OCI-LY7 (cell line): Measurements from ENCODE around the gene BAIAP2. TPM values are rescaled to one million over a fixed set of nuclear protein-coding genes. Genes with fewer than 3 reads are reported as not detected.

Experiments used
- BruUV-seq: library from RNA; stranded (reverse); fragments of 400-500 nt; replicated peaks from 2 replicates; lab custom pipeline; 2021; lab: Mats Ljungman, UMichigan
- CTCF ChIA-PET: fragments of 300-600 bp; sonication (Branson Sonifier 250); formaldehyde crosslinking; loops from one replicate; lab custom pipeline; 2022; ENCODE audit warnings: antibody characterized with exemption; ENCODE audit not compliant: unreplicated experiment; lab: Charles Lee
- POLR2A ChIA-PET: fragments of 300-600 bp; sonication (Branson Sonifier 250); formaldehyde crosslinking; loops from one replicate; lab custom pipeline; 2022; ENCODE audit warnings: antibody characterized with exemption; lab: Charles Lee
- DNase-seq: peaks from one replicate; pipeline ENCODE4 v3.0.0-alpha.2; 2015; ENCODE audit warnings: low spot score
- H2AFZ ChIP-seq: fragments of 200-600 bp; sonication (generic), shearing (Covaris generic); 2 replicates; pipeline ENCODE4 v1.6.1; 2014; ENCODE audit warnings: mild to moderate bottlenecking, antibody characterized with exemption, low read length, moderate library complexity
- H3K27ac ChIP-seq: fragments of 200-600 bp; sonication (generic); 2 replicates; pipeline ENCODE4 v1.5.1; 2014; ENCODE audit warnings: mixed run types, low read depth, mild to moderate bottlenecking, moderate library complexity, low read length, inconsistent platforms; ENCODE audit not compliant: poor library complexity, severe bottlenecking
- H3K36me3 ChIP-seq: fragments of 200-600 bp; sonication (generic); 2 replicates; pipeline ENCODE4 v1.6.1; 2014; ENCODE audit warnings: mild to moderate bottlenecking, antibody characterized with exemption, low read length, moderate library complexity, mixed read lengths; ENCODE audit not compliant: insufficient read depth
- H3K4me1 ChIP-seq: fragments of 200-600 bp; sonication (generic); 2 replicates; pipeline ENCODE4 v1.5.1; 2014; ENCODE audit warnings: mild to moderate bottlenecking, low read length; ENCODE audit not compliant: insufficient read depth, poor library complexity, severe bottlenecking
- H3K4me2 ChIP-seq: fragments of 200-600 bp; sonication (generic); 2 replicates; pipeline ENCODE4 v1.6.1; 2014; ENCODE audit warnings: mild to moderate bottlenecking, low read length
- H3K4me3 ChIP-seq: fragments of 200-600 bp; sonication (generic); 2 replicates; pipeline ENCODE4 v1.5.1; 2014; ENCODE audit warnings: mild to moderate bottlenecking, low read depth, low read length; ENCODE audit not compliant: poor library complexity, severe bottlenecking
- H3K79me2 ChIP-seq: fragments of 200-600 bp; sonication (generic); 2 replicates; pipeline ENCODE4 v1.6.1; 2016; ENCODE audit warnings: low read depth, mild to moderate bottlenecking, low read length, moderate library complexity, mixed read lengths; ENCODE audit not compliant: insufficient read depth
- H3K9me2 ChIP-seq: fragments of 200-600 bp; sonication (generic); 2 replicates; pipeline ENCODE4 v1.6.1; 2016; ENCODE audit warnings: mild to moderate bottlenecking, low read length, mixed read lengths; ENCODE audit not compliant: insufficient read depth
- H3K9me3 ChIP-seq: fragments of 200-600 bp; sonication (generic); 2 replicates; pipeline ENCODE4 v1.6.1; 2014; ENCODE audit warnings: mild to moderate bottlenecking, mixed run types, low read length, mixed read lengths
- H4K20me1 ChIP-seq: fragments of 200-600 bp; sonication (generic); 2 replicates; pipeline ENCODE4 v1.6.1; 2014; ENCODE audit warnings: mild to moderate bottlenecking, antibody characterized with exemption, low read length, moderate library complexity, mixed read lengths; ENCODE audit not compliant: insufficient read depth
- EZH2phosphoT487 ChIP-seq: fragments of 200-600 bp; sonication (generic); IDR thresholded peaks from 2 replicates; pipeline ENCODE4 v1.6.1; 2018; ENCODE audit warnings: low read depth, borderline replicate concordance, mild to moderate bottlenecking, mixed run types, antibody characterized with exemption, low read length, moderate library complexity, mixed read lengths
- intact Hi-C: fragments of 100-400 bp; cut with micrococcal nuclease; formaldehyde crosslinking; loops from one replicate; pipeline ENCODE4 v1.10.0; 2022; ENCODE audit not compliant: unreplicated experiment
- total RNA-seq, 2 experiments: library from RNA; depleted of rRNA in 1 of 2; stranded (reverse); fragments of >200 nt in 1 of 2; shearing (Covaris generic) in 1 of 2; gene quantifications; 2 replicates each; pipeline ENCODE4 v1.2.3, GENCODE V29; 2014 to 2022
- TF ChIP-seq, protein P1 (sequence below): fragments of 200-600 bp; sonication (generic); conservative IDR thresholded peaks from 2 replicates; pipeline ENCODE4 v1.5.1; 2014; ENCODE audit warnings: mild to moderate bottlenecking, antibody characterized with exemption, low read length, moderate library complexity, mixed read lengths

Gene BAIAP2
- total RNA-seq, 2 experiments from 2014 or later, result 2.1 to 2.3 TPM

GRCh38 chr17:81101614-81102306 lies 66.8 kb downstream of the BAIAP2 start:
- Histone ChIP-seq H3K4me2 (no peak overlapping the region), H3K36me3 (no peaks in the 10 kb centered on the region), H3K9me2 (no peaks in the 10 kb centered on the region), H3K79me2 (no peaks in the 10 kb centered on the region), H3K9me3 (no peaks in the 10 kb centered on the region), H3K27ac (no peak overlapping the region), H3K4me3 (no peak overlapping the region), H4K20me1 (no peaks in the 10 kb centered on the region), H2AFZ (peak overlapping the region; percentile 1; the same call in 1 of the 2 replicates), H3K4me1 (peaks cover 4% of the 10 kb centered on the region)
- POLR2A ChIA-PET, result no interaction called here
- intact Hi-C loops, result loop anchor here (1.0 to 5.0 kb wide), 3 partner anchors 59 to 140 kb away; no protein-coding TSS in a partner anchor
- TF ChIP-seq EZH2phosphoT487, result no peak
- TF ChIP-seq, protein P1, sequence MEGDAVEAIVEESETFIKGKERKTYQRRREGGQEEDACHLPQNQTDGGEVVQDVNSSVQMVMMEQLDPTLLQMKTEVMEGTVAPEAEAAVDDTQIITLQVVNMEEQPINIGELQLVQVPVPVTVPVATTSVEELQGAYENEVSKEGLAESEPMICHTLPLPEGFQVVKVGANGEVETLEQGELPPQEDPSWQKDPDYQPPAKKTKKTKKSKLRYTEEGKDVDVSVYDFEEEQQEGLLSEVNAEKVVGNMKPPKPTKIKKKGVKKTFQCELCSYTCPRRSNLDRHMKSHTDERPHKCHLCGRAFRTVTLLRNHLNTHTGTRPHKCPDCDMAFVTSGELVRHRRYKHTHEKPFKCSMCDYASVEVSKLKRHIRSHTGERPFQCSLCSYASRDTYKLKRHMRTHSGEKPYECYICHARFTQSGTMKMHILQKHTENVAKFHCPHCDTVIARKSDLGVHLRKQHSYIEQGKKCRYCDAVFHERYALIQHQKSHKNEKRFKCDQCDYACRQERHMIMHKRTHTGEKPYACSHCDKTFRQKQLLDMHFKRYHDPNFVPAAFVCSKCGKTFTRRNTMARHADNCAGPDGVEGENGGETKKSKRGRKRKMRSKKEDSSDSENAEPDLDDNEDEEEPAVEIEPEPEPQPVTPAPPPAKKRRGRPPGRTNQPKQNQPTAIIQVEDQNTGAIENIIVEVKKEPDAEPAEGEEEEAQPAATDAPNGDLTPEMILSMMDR, result peak; percentile 100
- no TSS peak for BruUV-seq
- DNase-seq, result peak; percentile 93
- CTCF ChIA-PET, result interaction anchor here (0.6 kb wide), 1 partner anchor 195 kb away, joined by 3 read pairs; no protein-coding TSS in a partner anchor

- no peak for DNase-seq
- no peaks in the 10 kb centered on the region for H3K36me3 ChIP-seq
- no peak overlapping the region for H3K27ac ChIP-seq
- ChIA-PET POLR2A (no interaction called here), CTCF (interaction anchor here (0.6 kb wide), 1 partner anchor 194 kb away, joined by 3 read pairs; no protein-coding TSS in a partner anchor)
- H3K79me2 ChIP-seq, result no peaks in the 10 kb centered on the region
- intact Hi-C loops, result loop anchor here (5.0 kb wide), 1 partner anchor 60 kb away; no protein-coding TSS in a partner anchor
- H3K4me1 ChIP-seq, result peaks cover 4% of the 10 kb centered on the region
- no peak overlapping the region for H3K4me3 ChIP-seq
- no peaks in the 10 kb centered on the region for H3K9me2 ChIP-seq
- no TSS peak for BruUV-seq
- no peak overlapping the region for H3K4me2 ChIP-seq
- H4K20me1 ChIP-seq, result no peaks in the 10 kb centered on the region
- no peak for TF ChIP-seq EZH2phosphoT487
- TF ChIP-seq, protein P1, result no peak
- H2AFZ ChIP-seq, result peak overlapping the region; percentile 1; the same call in 1 of the 2 replicates
- H3K9me3 ChIP-seq, result no peaks in the 10 kb centered on the region
These were observed 67.4 kb downstream of the BAIAP2 start for GRCh38 chr17:81102352-81102751.

GRCh38 chr17:81102869-81103268 lies 67.9 kb downstream of the BAIAP2 start:
- no TSS peak for BruUV-seq
- DNase-seq, result no peak
- Histone ChIP-seq H3K9me3 (no peaks in the 10 kb centered on the region), H3K4me3 (no peak overlapping the region), H3K79me2 (no peaks in the 10 kb centered on the region), H3K27ac (no peak overlapping the region), H2AFZ (no peak overlapping the region), H3K36me3 (no peaks in the 10 kb centered on the region), H4K20me1 (no peaks in the 10 kb centered on the region), H3K4me1 (peaks cover 7% of the 10 kb centered on the region), H3K4me2 (no peak overlapping the region), H3K9me2 (no peaks in the 10 kb centered on the region)
- TF ChIP-seq, protein P1, result no peak
- TF ChIP-seq EZH2phosphoT487, result no peak
- POLR2A ChIA-PET, result no interaction called here
- CTCF ChIA-PET, result no interaction called here
- intact Hi-C loops, result loop anchor here (5.0 kb wide), 1 partner anchor 61 kb away; no protein-coding TSS in a partner anchor
